ENCODE results near the gene MAP3K7.

DNA sequence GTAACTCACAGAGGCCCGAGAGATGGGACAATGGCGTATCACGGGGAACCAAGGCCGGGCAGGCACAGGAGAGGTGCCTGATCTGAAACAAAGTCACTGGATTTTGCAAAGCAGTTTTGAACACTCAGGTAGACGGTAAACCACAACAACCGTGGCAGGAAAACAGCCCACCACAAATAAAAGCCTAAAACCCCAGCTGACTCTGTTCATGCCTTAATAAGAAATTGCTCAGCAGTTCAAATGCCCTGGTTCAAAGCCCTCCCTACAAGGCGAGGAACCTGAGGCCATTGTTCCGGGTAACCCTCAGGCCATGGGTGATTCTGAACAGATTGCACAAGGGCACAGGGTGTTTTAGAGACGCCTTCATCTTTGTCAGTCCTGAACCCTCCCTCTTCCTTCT, 114.2 kb downstream of the MAP3K7 start:
- TF ChIP-seq, protein P1, sequence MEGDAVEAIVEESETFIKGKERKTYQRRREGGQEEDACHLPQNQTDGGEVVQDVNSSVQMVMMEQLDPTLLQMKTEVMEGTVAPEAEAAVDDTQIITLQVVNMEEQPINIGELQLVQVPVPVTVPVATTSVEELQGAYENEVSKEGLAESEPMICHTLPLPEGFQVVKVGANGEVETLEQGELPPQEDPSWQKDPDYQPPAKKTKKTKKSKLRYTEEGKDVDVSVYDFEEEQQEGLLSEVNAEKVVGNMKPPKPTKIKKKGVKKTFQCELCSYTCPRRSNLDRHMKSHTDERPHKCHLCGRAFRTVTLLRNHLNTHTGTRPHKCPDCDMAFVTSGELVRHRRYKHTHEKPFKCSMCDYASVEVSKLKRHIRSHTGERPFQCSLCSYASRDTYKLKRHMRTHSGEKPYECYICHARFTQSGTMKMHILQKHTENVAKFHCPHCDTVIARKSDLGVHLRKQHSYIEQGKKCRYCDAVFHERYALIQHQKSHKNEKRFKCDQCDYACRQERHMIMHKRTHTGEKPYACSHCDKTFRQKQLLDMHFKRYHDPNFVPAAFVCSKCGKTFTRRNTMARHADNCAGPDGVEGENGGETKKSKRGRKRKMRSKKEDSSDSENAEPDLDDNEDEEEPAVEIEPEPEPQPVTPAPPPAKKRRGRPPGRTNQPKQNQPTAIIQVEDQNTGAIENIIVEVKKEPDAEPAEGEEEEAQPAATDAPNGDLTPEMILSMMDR (IDR thresholded peaks at IDR 0.05): no peak
- TF ChIP-seq EZH2phosphoT487 (IDR thresholded peaks at IDR 0.05) (no peak), EZH2 (IDR thresholded peaks at IDR 0.05) (no peak)

Measured in neural progenitor cell (in vitro differentiated cells).